ENCODE results near the gene NSMCE1.
"Not testable (repeated sequence)": the region's sequence is repeated elsewhere in the genome, so short reads cannot be mapped to it uniquely, and the experiment has no call there.

The NSMCE1 gene

GRCh38 chr16:27269300-27270150 is 953 bp upstream of the NSMCE1 start:
- DNase-seq, result no peak

GRCh38 chr16:27267037-27267677 is 1.4 kb downstream of the NSMCE1 start:
- no peak for DNase-seq

GRCh38 chr16:27265982-27266381 is 2.6 kb downstream of the NSMCE1 start:
- no peak for DNase-seq

- DNase-seq, result no peak
Measured at GRCh38 chr16:27264151-27264550, 4.4 kb downstream of the NSMCE1 start.

- not testable (repeated sequence) for DNase-seq
Measured at GRCh38 chr16:27262904-27263423, 5.6 kb downstream of the NSMCE1 start.

GRCh38 chr16:27259710-27260109 is 8.9 kb downstream of the NSMCE1 start:
- no peak for DNase-seq

- no peak for DNase-seq
Measured at GRCh38 chr16:27258241-27258734, 10.3 kb downstream of the NSMCE1 start.

GRCh38 chr16:27257271-27257670 is 11.3 kb downstream of the NSMCE1 start:
- no peak for DNase-seq

- DNase-seq, result no peak
Measured at GRCh38 chr16:27256861-27257260, 11.7 kb downstream of the NSMCE1 start.

- no peak for DNase-seq
Measured at GRCh38 chr16:27254262-27254811, 14.2 kb downstream of the NSMCE1 start.

GRCh38 chr16:27253526-27253930 is 15.0 kb downstream of the NSMCE1 start:
- no peak for DNase-seq

- DNase-seq, result no peak
Measured at GRCh38 chr16:27252206-27252585, 16.4 kb downstream of the NSMCE1 start.

- no peak for DNase-seq
Measured at GRCh38 chr16:27251541-27252205, 16.9 kb downstream of the NSMCE1 start.

- DNase-seq, result not testable (repeated sequence)
Measured at GRCh38 chr16:27248886-27249285, 19.7 kb downstream of the NSMCE1 start.

GRCh38 chr16:27248036-27248435 is 20.5 kb downstream of the NSMCE1 start:
- DNase-seq, result no peak

- not testable (repeated sequence) for DNase-seq
Measured at GRCh38 chr16:27247076-27247475, 21.5 kb downstream of the NSMCE1 start.

GRCh38 chr16:27246439-27246838 is 22.1 kb downstream of the NSMCE1 start:
- no peak for DNase-seq

GRCh38 chr16:27245276-27246172 is 23.0 kb downstream of the NSMCE1 start:
- DNase-seq, result no peak

- no peak for DNase-seq
Measured at GRCh38 chr16:27244363-27244755, 24.2 kb downstream of the NSMCE1 start.

- no peak for DNase-seq
Measured at GRCh38 chr16:27243725-27244362, 24.7 kb downstream of the NSMCE1 start.

- DNase-seq, result no peak
Measured at GRCh38 chr16:27242868-27243590, 25.5 kb downstream of the NSMCE1 start.

All from NCI-H2029 (cell line).